Stimulated activated CD8-positive, alpha-beta memory T cell treated with anti-CD3 and anti-CD28 coated beads, Interleukin-15, amount 100 ng/mL, for 1 hour (primary cell): ENCODE measurements around the gene ELP5.

Experiments
- DNase-seq: peaks from one replicate; pipeline ENCODE4 v3.0.0-alpha.2; 2020; ENCODE audit warnings: low read depth

The ELP5 gene

GRCh38 chr17:7256766-7257456, 4.9 kb downstream of the ELP5 start:
- no peak for DNase-seq

- DNase-seq = no peak
These were observed 6.9 kb downstream of the ELP5 start for GRCh38 chr17:7258731-7259554.

- DNase-seq = no peak
These were observed 7.5 kb downstream of the ELP5 start for GRCh38 chr17:7259555-7259889.

- DNase-seq = no peak
These were observed 8.1 kb downstream of the ELP5 start for GRCh38 chr17:7260151-7260550.

GRCh38 chr17:7260651-7261378, 8.8 kb downstream of the ELP5 start:
- no peak for DNase-seq

GRCh38 chr17:7261379-7262191, 9.6 kb downstream of the ELP5 start:
- no peak for DNase-seq

- no peak for DNase-seq
These were observed 10.3 kb downstream of the ELP5 start, which contains the start of gene CLDN7 for GRCh38 chr17:7262192-7262934. Gene CLDN7 (minus strand): TSS chr17:7262478. CDS start chr17:7262043, 435 bp downstream.

- no peak for DNase-seq
These were observed 11.2 kb downstream of the ELP5 start for GRCh38 chr17:7262935-7263800.

- no peak for DNase-seq
These were observed 11.7 kb downstream of the ELP5 start for GRCh38 chr17:7263801-7264078.

GRCh38 chr17:7266784-7267183, 14.8 kb downstream of the ELP5 start:
- no peak for DNase-seq

GRCh38 chr17:7279448-7279847, 27.4 kb downstream of the ELP5 start:
- no peak for DNase-seq

GRCh38 chr17:7280519-7281073, 28.6 kb downstream of the ELP5 start:
- peak; percentile 75 for DNase-seq

- DNase-seq = peak; percentile 56
These were observed 29.3 kb downstream of the ELP5 start, which contains the start of gene SLC2A4 for GRCh38 chr17:7281074-7281952. Gene SLC2A4 (plus strand): TSS chr17:7281718. CDS start chr17:7281935, 217 bp downstream.

GRCh38 chr17:7281953-7282751, 30.1 kb downstream of the ELP5 start:
- DNase-seq = no peak

GRCh38 chr17:7282752-7283321, 30.8 kb downstream of the ELP5 start:
- DNase-seq = no peak

GRCh38 chr17:7283471-7284216, 31.6 kb downstream of the ELP5 start:
- no peak for DNase-seq

- no peak for DNase-seq
These were observed 32.9 kb downstream of the ELP5 start for GRCh38 chr17:7284911-7285310.
